ENCODE results near the gene CELSR2. TPM values are rescaled to one million over a fixed set of nuclear protein-coding genes. Genes with fewer than 3 reads are reported as not detected.
A peak's percentile ranks its signal among the peaks of the same experiment; 100 is the strongest.

The CELSR2 gene
- total and polyA plus RNA-seq, 9 donors = 0.90 to 17.1 (median 3.1) TPM

- DNase-seq = no peak
- no peaks in the 10 kb centered on the region for H3K9me3 ChIP-seq
- no peak overlapping the region for H3K4me3 ChIP-seq
- H3K36me3 ChIP-seq = no peaks in the 10 kb centered on the region
- intact Hi-C loops (cut with DNase I) = no loop called here
- no peaks in the 10 kb centered on the region for H3K4me1 ChIP-seq (ENCODE audit: insufficient read depth)
- WGBS, 3 donors = 85 to 94% (median 86%) methylated on average over 7 of the region's 7 CpGs
- H3K27me3 ChIP-seq = no peaks in the 10 kb centered on the region
- TF ChIP-seq EP300 (IDR thresholded peaks at IDR 0.05) = no peak
- no peak for TF ChIP-seq POLR2A (IDR thresholded peaks at IDR 0.05)
- TF ChIP-seq CTCF (IDR thresholded peaks at IDR 0.05) = no peak
- H3K27ac ChIP-seq = no peak overlapping the region
These were observed 6.7 kb downstream of the CELSR2 start for GRCh38 chr1:109256085-109256484.

- Histone ChIP-seq H3K27ac (no peak overlapping the region), H3K4me3 (no peak overlapping the region), H3K27me3 (no peaks in the 10 kb centered on the region), H3K36me3 (no peaks in the 10 kb centered on the region), H3K9me3 (no peaks in the 10 kb centered on the region), H3K4me1 (ENCODE audit: insufficient read depth) (no peaks in the 10 kb centered on the region)
- WGBS, 3 donors = 85 to 93% (median 86%) methylated on average over 5 of the region's 5 CpGs
- no peak for TF ChIP-seq CTCF (IDR thresholded peaks at IDR 0.05)
- no peak for TF ChIP-seq POLR2A (IDR thresholded peaks at IDR 0.05)
- no peak for TF ChIP-seq EP300 (IDR thresholded peaks at IDR 0.05)
- intact Hi-C loops (cut with DNase I) = no loop called here
- no peak for DNase-seq
These were observed 7.8 kb downstream of the CELSR2 start for GRCh38 chr1:109256971-109257681.

- no peak overlapping the region for H3K27ac ChIP-seq
- intact Hi-C loops (cut with DNase I) = no loop called here
- no peak for TF ChIP-seq EP300 (IDR thresholded peaks at IDR 0.05)
- no peak for TF ChIP-seq POLR2A (IDR thresholded peaks at IDR 0.05)
- no peak for TF ChIP-seq CTCF (IDR thresholded peaks at IDR 0.05)
These were observed 8.5 kb downstream of the CELSR2 start for GRCh38 chr1:109257682-109258421.

GRCh38 chr1:109258481-109259466, 9.4 kb downstream of the CELSR2 start:
- H3K27ac ChIP-seq = no peak overlapping the region

More at GRCh38 chr1:109257682-109258421, 8.5 kb downstream of the CELSR2 start:
- no peak for DNase-seq
- no peaks in the 10 kb centered on the region for H3K9me3 ChIP-seq
- no peaks in the 10 kb centered on the region for H3K27me3 ChIP-seq
- H3K4me1 ChIP-seq (ENCODE audit: insufficient read depth) = no peaks in the 10 kb centered on the region
- 74 to 78% (median 76%) methylated on average over 15 of the region's 15 CpGs for WGBS, 3 donors
- no peaks in the 10 kb centered on the region for H3K36me3 ChIP-seq
- H3K4me3 ChIP-seq = no peak overlapping the region

More at GRCh38 chr1:109258481-109259466, 9.4 kb downstream of the CELSR2 start:
- no peaks in the 10 kb centered on the region for H3K4me1 ChIP-seq (ENCODE audit: insufficient read depth)
- no peaks in the 10 kb centered on the region for H3K9me3 ChIP-seq
- intact Hi-C loops (cut with DNase I) = no loop called here
- H3K27me3 ChIP-seq = no peaks in the 10 kb centered on the region
- H3K4me3 ChIP-seq = no peak overlapping the region
- peak in 2 of 5 donors; percentile 19 to 31 for DNase-seq
- WGBS, 3 donors = 86 to 89% (median 88%) methylated on average over 65 to 69 of the region's 69 CpGs
- H3K36me3 ChIP-seq = no peaks in the 10 kb centered on the region
- no peak for TF ChIP-seq EP300 (IDR thresholded peaks at IDR 0.05)
- TF ChIP-seq POLR2A (IDR thresholded peaks at IDR 0.05) = no peak
- no peak for TF ChIP-seq CTCF (IDR thresholded peaks at IDR 0.05)
